GM23338 (cell line): ENCODE results near the gene FSIP1. TPM values are rescaled to one million over a fixed set of nuclear protein-coding genes. Genes with fewer than 3 reads are reported as not detected.

Experiments used
- ATAC-seq: fragments of 200-7000 bp; cut with Tn5 transposase; 3 replicates; pipeline ENCODE4 v1.9.1; 2020
- DNase-seq: peaks from one replicate; pipeline ENCODE4 v3.0.0-alpha.2; 2015; ENCODE audit warnings: low spot score
- H2AFZ ChIP-seq: fragments of 200-600 bp; sonication (generic); 2 replicates; pipeline ENCODE4 v1.8.0; 2016; ENCODE audit warnings: antibody characterized with exemption, mild to moderate bottlenecking, moderate library complexity
- H3F3A ChIP-seq: fragments of 200-600 bp; sonication (generic); replicated peaks from 2 replicates; pipeline ENCODE4 v1.8.0; 2017; ENCODE audit warnings: antibody characterized with exemption, mixed run types, low read depth
- H3K27ac ChIP-seq: fragments of 200-600 bp; sonication (generic); 2 replicates; pipeline ENCODE4 v1.6.1; 2016; ENCODE audit warnings: low read depth
- H3K27me3 ChIP-seq: fragments of 200-600 bp; sonication (generic); 2 replicates; pipeline ENCODE4 v1.8.0; 2016; ENCODE audit warnings: mild to moderate bottlenecking, mixed run types, moderate library complexity; ENCODE audit not compliant: insufficient read depth
- H3K36me3 ChIP-seq: fragments of 200-600 bp; sonication (generic); 2 replicates; pipeline ENCODE4 v1.8.0; 2016; ENCODE audit warnings: mild to moderate bottlenecking; ENCODE audit not compliant: insufficient read depth
- H3K4me1 ChIP-seq: fragments of 200-600 bp; sonication (generic); 2 replicates; pipeline ENCODE4 v1.8.0; 2016; ENCODE audit warnings: mild to moderate bottlenecking, moderate library complexity; ENCODE audit not compliant: insufficient read depth
- H3K4me2 ChIP-seq: fragments of 200-600 bp; sonication (generic); 2 replicates; pipeline ENCODE4 v1.7.1; 2017; ENCODE audit warnings: mixed run types
- H3K4me3 ChIP-seq: fragments of 200-600 bp; sonication (generic); 2 replicates; pipeline ENCODE4 v1.6.1; 2016; ENCODE audit warnings: mixed run types
- H3K79me2 ChIP-seq: fragments of 200-600 bp; sonication (generic); replicated peaks from 2 replicates; pipeline ENCODE4 v1.8.0; 2017; ENCODE audit warnings: mild to moderate bottlenecking; ENCODE audit not compliant: insufficient read depth
- H3K9me2 ChIP-seq: fragments of 200-600 bp; sonication (generic); 2 replicates; pipeline ENCODE4 v1.8.0; 2017; ENCODE audit not compliant: insufficient read depth
- H4K20me1 ChIP-seq: fragments of 200-600 bp; sonication (generic); replicated peaks from 2 replicates; pipeline ENCODE4 v1.8.0; 2017; ENCODE audit warnings: mild to moderate bottlenecking; ENCODE audit not compliant: insufficient read depth
- H3K27ac Mint-ChIP-seq: 2 replicates; pipeline ENCODE4 v1.8.0; 2020; ENCODE audit warnings: inconsistent platforms, mild to moderate bottlenecking, moderate library complexity, mixed read lengths
- H3K27me3 Mint-ChIP-seq: 3 replicates; pipeline ENCODE4 v1.8.0; 2022; ENCODE audit warnings: low read depth, mild to moderate bottlenecking, moderate library complexity, mixed read lengths, inconsistent platforms; ENCODE audit not compliant: insufficient read depth, poor library complexity
- H3K36me3 Mint-ChIP-seq: 3 replicates; pipeline ENCODE4 v1.8.0; 2021; ENCODE audit warnings: low read depth, mild to moderate bottlenecking, inconsistent platforms, moderate library complexity, mixed read lengths
- H3K4me1 Mint-ChIP-seq: 3 replicates; pipeline ENCODE4 v1.8.0; 2020; ENCODE audit warnings: mild to moderate bottlenecking, inconsistent platforms, mixed read lengths
- H3K4me3 Mint-ChIP-seq: 3 replicates; pipeline ENCODE4 v1.8.0; 2021; ENCODE audit warnings: moderate library complexity, mild to moderate bottlenecking, inconsistent platforms, mixed read lengths
- H3K9me3 Mint-ChIP-seq: 3 replicates; pipeline ENCODE4 v1.8.0; 2020; ENCODE audit warnings: moderate library complexity, mild to moderate bottlenecking, inconsistent platforms, mixed read lengths
- CTCF ChIP-seq, 2 experiments: fragments of 200-600 bp in 1 of 2; sonication (generic) in 1 of 2; conservative IDR thresholded peaks; 2 replicates each; pipeline versions ENCODE4 v1.5.1 to v1.6.1; 2016 to 2017; ENCODE audit warnings: antibody characterized with exemption in 2 of 2, low read depth in 2 of 2, mild to moderate bottlenecking in 2 of 2, moderate library complexity in 1 of 2
- ETS1 ChIP-seq: IDR thresholded peaks from 2 replicates; pipeline ENCODE4 v1.6.1; 2016; ENCODE audit warnings: antibody characterized with exemption
- EZH2 ChIP-seq: fragments of 200-600 bp; sonication (generic); IDR thresholded peaks from one replicate; pipeline ENCODE4 v1.8.0; 2017; ENCODE audit warnings: antibody characterized with exemption, mild to moderate bottlenecking, low read depth; ENCODE audit not compliant: unreplicated experiment
- NANOG ChIP-seq: IDR thresholded peaks from 2 replicates; pipeline ENCODE4 v1.6.1; 2016; ENCODE audit warnings: antibody characterized with exemption, borderline replicate concordance
- REST ChIP-seq: IDR thresholded peaks from one replicate; pipeline ENCODE4 v1.6.1; 2018; ENCODE audit warnings: antibody characterized with exemption; ENCODE audit not compliant: unreplicated experiment
- STAT1 ChIP-seq: IDR thresholded peaks from one replicate; pipeline ENCODE4 v1.6.1; 2016; ENCODE audit warnings: antibody characterized with exemption; ENCODE audit not compliant: unreplicated experiment
- ZNF114 ChIP-seq: fragments of 250-450 bp; sonication (Bioruptor Pico); IDR thresholded peaks from 2 replicates; pipeline ENCODE4 v1.5.0; 2020; ENCODE audit warnings: mild to moderate bottlenecking, moderate library complexity
- polyA plus RNA-seq: library from polyadenylated mRNA; unstranded; fragments of >200 nt; fragmentation: Nextera tagmentation; extraction: Ambion mirVana; gene quantifications from 2 replicates; pipeline ENCODE4 v1.2.1, GENCODE V29; 2016
- total RNA-seq: library from RNA; depleted of rRNA; stranded (reverse); fragments of >200 nt; shearing (Covaris generic); gene quantifications from 2 replicates; pipeline ENCODE4 v1.2.3, GENCODE V29; 2014
- TF ChIP-seq, protein P1 (sequence below): fragments of 250-450 bp; sonication (Bioruptor Pico); IDR thresholded peaks from 2 replicates; pipeline ENCODE4 v1.5.0; 2020; ENCODE audit warnings: mild to moderate bottlenecking, moderate library complexity

FSIP1 gene
- total and polyA plus RNA-seq, 2 experiments from 2014 or later = 0.92 to 2.1 TPM

DNA sequence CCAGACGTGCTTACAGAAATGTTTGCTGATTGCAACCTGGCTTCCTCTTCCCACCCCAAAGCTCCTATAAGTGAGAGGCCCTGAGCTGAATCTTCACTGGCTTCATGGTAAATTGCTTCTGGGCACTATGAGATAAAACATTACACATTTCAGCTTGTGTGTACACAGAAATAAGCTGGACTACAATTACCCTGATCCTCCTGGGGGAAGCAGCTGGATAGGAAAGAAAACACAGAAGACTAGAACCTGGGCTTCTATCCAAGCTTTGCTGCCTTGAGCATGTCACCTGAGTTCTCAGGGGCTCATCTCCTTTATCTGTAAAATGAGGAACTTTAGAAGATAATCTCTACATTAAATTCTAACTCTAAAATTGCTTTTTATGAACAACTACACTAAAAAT is 161.4 kb downstream of the FSIP1 start:
- no peaks in the 10 kb centered on the region for H3K27me3 ChIP-seq
- H3K36me3 Mint-ChIP-seq = no peaks in the 10 kb centered on the region
- ATAC-seq (no peak), DNase-seq (no peak)
- no peaks in the 10 kb centered on the region for H3K36me3 ChIP-seq
- H2AFZ ChIP-seq = no peak overlapping the region
- H3K27ac Mint-ChIP-seq = no peak overlapping the region
- H3K4me1 ChIP-seq = no peaks in the 10 kb centered on the region
- TF ChIP-seq ZNF114 (CRISPR knock-in tag) (no peak), REST (no peak), ETS1 (no peak), EZH2 (no peak), NANOG (no peak), CTCF (conservative IDR thresholded peaks at IDR 0.05; ENCODE audit: low read depth in 2 of 2) (no peak), STAT1 (no peak)
- TF ChIP-seq, protein P1, sequence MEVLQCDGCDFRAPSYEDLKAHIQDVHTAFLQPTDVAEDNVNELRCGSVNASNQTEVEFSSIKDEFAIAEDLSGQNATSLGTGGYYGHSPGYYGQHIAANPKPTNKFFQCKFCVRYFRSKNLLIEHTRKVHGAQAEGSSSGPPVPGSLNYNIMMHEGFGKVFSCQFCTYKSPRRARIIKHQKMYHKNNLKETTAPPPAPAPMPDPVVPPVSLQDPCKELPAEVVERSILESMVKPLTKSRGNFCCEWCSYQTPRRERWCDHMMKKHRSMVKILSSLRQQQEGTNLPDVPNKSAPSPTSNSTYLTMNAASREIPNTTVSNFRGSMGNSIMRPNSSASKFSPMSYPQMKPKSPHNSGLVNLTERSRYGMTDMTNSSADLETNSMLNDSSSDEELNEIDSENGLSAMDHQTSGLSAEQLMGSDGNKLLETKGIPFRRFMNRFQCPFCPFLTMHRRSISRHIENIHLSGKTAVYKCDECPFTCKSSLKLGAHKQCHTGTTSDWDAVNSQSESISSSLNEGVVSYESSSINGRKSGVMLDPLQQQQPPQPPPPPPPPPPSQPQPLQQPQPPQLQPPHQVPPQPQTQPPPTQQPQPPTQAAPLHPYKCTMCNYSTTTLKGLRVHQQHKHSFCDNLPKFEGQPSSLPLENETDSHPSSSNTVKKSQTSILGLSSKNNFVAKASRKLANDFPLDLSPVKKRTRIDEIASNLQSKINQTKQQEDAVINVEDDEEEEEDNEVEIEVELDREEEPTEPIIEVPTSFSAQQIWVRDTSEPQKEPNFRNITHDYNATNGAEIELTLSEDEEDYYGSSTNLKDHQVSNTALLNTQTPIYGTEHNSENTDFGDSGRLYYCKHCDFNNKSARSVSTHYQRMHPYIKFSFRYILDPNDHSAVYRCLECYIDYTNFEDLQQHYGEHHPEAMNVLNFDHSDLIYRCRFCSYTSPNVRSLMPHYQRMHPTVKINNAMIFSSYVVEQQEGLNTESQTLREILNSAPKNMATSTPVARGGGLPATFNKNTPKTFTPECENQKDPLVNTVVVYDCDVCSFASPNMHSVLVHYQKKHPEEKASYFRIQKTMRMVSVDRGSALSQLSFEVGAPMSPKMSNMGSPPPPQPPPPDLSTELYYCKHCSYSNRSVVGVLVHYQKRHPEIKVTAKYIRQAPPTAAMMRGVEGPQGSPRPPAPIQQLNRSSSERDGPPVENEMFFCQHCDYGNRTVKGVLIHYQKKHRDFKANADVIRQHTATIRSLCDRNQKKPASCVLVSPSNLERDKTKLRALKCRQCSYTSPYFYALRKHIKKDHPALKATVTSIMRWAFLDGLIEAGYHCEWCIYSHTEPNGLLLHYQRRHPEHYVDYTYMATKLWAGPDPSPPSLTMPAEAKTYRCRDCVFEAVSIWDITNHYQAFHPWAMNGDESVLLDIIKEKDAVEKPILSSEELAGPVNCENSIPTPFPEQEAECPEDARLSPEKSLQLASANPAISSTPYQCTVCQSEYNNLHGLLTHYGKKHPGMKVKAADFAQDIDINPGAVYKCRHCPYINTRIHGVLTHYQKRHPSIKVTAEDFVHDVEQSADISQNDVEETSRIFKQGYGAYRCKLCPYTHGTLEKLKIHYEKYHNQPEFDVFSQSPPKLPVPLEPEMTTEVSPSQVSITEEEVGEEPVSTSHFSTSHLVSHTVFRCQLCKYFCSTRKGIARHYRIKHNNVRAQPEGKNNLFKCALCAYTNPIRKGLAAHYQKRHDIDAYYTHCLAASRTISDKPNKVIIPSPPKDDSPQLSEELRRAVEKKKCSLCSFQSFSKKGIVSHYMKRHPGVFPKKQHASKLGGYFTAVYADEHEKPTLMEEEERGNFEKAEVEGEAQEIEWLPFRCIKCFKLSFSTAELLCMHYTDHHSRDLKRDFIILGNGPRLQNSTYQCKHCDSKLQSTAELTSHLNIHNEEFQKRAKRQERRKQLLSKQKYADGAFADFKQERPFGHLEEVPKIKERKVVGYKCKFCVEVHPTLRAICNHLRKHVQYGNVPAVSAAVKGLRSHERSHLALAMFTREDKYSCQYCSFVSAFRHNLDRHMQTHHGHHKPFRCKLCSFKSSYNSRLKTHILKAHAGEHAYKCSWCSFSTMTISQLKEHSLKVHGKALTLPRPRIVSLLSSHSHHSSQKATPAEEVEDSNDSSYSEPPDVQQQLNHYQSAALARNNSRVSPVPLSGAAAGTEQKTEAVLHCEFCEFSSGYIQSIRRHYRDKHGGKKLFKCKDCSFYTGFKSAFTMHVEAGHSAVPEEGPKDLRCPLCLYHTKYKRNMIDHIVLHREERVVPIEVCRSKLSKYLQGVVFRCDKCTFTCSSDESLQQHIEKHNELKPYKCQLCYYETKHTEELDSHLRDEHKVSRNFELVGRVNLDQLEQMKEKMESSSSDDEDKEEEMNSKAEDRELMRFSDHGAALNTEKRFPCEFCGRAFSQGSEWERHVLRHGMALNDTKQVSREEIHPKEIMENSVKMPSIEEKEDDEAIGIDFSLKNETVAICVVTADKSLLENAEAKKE (CRISPR knock-in tag) = no peak
- H3K4me1 Mint-ChIP-seq = no peaks in the 10 kb centered on the region
- H3K9me2 ChIP-seq = no peaks in the 10 kb centered on the region
- H4K20me1 ChIP-seq = no peaks in the 10 kb centered on the region
- no peaks in the 10 kb centered on the region for H3K79me2 ChIP-seq
- no peak overlapping the region for H3K27ac ChIP-seq
- H3K4me3 Mint-ChIP-seq = no peak overlapping the region
- H3K27me3 Mint-ChIP-seq = peaks cover 2% of the 10 kb centered on the region
- H3K4me2 ChIP-seq = no peak overlapping the region
- no peaks in the 10 kb centered on the region for H3K9me3 Mint-ChIP-seq
- H3K4me3 ChIP-seq = no peak overlapping the region
- H3F3A ChIP-seq = no peaks in the 10 kb centered on the region
